Effector memory CD8-positive, alpha-beta T cell (primary cell): ENCODE data around the gene TMEM272.

Experiments
- ATAC-seq: fragments of 150-1000 bp; cut with Tn5 transposase; replicated peaks from 2 replicates; pipeline ENCODE4 v1.10.0; 2021; ENCODE audit warnings: mild to moderate bottlenecking, moderate library complexity
- DNase-seq, 3 experiments: peaks; one replicate each; pipeline ENCODE4 v3.0.0; 2021
- H3K27ac Mint-ChIP-seq, 2 donors: one replicate each; pipeline ENCODE4 v1.8.0; 2022; ENCODE audit warnings: mild to moderate bottlenecking in 2 of 2, mixed read lengths in 2 of 2, moderate library complexity in 2 of 2
- H3K27me3 Mint-ChIP-seq, 2 donors: one replicate each; pipeline ENCODE4 v1.8.0; 2022; ENCODE audit warnings: mixed read lengths in 2 of 2
- H3K36me3 Mint-ChIP-seq: one replicate; pipeline ENCODE4 v1.8.0; 2022; ENCODE audit warnings: mild to moderate bottlenecking, moderate library complexity, mixed read lengths; ENCODE audit not compliant: insufficient read depth
- H3K4me1 Mint-ChIP-seq, 2 donors: one replicate each; pipeline ENCODE4 v1.8.0; 2022; ENCODE audit warnings: low read depth in 2 of 2, mixed read lengths in 2 of 2
- H3K4me3 Mint-ChIP-seq, 2 donors: one replicate each; pipeline ENCODE4 v1.8.0; 2022; ENCODE audit warnings: mild to moderate bottlenecking in 2 of 2, mixed read lengths in 2 of 2, moderate library complexity in 2 of 2
- H3K9me3 Mint-ChIP-seq, 2 donors: one replicate each; pipeline ENCODE4 v1.8.0; 2022; ENCODE audit warnings: mixed read lengths in 2 of 2
- total RNA-seq, 9 experiments: gene quantifications; one replicate each; lab custom pipeline; 2026; lab: John Stamatoyannopoulos, UW

The TMEM272 gene, protein sequence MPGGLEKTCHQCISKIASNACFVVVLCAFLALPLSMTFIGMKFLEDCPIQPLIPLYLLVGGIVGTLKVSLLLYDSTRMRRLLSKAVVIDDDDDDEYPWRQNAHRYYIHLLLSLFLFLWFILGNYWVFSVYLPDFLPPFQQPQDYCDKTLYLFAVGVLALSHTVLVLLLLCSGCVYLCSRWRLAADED
- 0.34 to 2.2 (median 0.74) reads per million in 9 experiments for total RNA-seq

DNA sequence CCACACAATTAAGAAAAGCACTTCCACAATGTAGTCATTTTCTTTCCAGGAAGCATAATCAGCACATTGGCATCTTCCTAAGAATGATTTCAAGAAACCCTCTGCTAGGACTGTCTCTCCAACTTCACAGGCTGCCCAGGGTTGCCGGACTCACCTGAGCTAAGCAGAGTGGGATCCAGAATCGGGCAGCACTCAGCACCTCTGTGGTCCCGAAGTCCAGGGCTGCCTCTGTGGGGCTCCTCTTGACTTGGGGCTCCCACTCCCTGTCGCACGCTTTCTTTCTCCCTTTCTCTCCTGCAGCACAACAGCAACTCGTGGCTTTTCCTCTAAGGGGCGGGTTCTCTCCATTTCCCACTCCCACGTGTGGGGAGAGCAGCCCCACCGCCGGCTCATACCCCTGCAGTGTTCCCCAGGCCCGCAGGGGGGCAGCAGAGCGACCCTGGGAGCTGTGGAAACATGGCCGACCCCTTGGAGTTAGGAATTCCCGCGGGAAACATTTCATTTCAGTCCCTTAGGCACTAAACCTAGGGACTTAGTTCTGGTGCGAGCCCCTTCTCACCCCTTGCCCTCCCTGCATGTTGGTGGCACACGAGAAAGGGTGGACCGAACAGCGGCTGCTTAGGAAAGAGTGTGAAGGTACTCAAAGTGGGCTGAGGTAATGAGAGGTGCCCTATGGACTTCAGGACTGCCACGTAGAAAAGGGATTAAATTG, at the start of gene TMEM272:
Gene TMEM272, minus strand, starts transcription at position 316 of the 712 bp plus-strand sequence. CDS start 6,647 bp downstream, outside the sequence.
- ATAC-seq (peak; percentile 69), DNase-seq (peak; percentile 30 to 51 (median 33))
- H3K36me3 Mint-ChIP-seq = no peaks in the 10 kb centered on the region
- peaks cover 5% of the 10 kb centered on the region in 2 donors for H3K4me1 Mint-ChIP-seq
- peak within 1 kb of the TSS in 1 of 2 donors; percentile 38 for H3K27ac Mint-ChIP-seq
- H3K4me3 Mint-ChIP-seq = no peak within 1 kb of the TSS
- no peaks in the 10 kb centered on the region for H3K9me3 Mint-ChIP-seq
- H3K27me3 Mint-ChIP-seq = peaks cover 11 to 13% of the 10 kb centered on the region in 2 donors

- DNase-seq = no peak
- no peak overlapping the region for H3K27ac Mint-ChIP-seq
- H3K36me3 Mint-ChIP-seq = no peaks in the 10 kb centered on the region
- H3K9me3 Mint-ChIP-seq = no peaks in the 10 kb centered on the region
- no peak overlapping the region for H3K4me3 Mint-ChIP-seq
- ATAC-seq = no peak
- H3K27me3 Mint-ChIP-seq = peaks cover 20 to 58% of the 10 kb centered on the region in 2 donors
- H3K4me1 Mint-ChIP-seq = no peaks in the 10 kb centered on the region
Measured at GRCh38 chr13:51894239-51894638, 49.3 kb upstream of the TMEM272 start.

GRCh38 chr13:51892657-51893056, 47.7 kb upstream of the TMEM272 start:
- H3K27ac Mint-ChIP-seq = no peak overlapping the region
- H3K27me3 Mint-ChIP-seq = peaks cover 20 to 58% of the 10 kb centered on the region in 2 donors
- DNase-seq (no peak), ATAC-seq (no peak)
- H3K36me3 Mint-ChIP-seq = no peaks in the 10 kb centered on the region
- no peak overlapping the region for H3K4me3 Mint-ChIP-seq
- no peaks in the 10 kb centered on the region for H3K4me1 Mint-ChIP-seq
- no peaks in the 10 kb centered on the region for H3K9me3 Mint-ChIP-seq

- ATAC-seq (no peak), DNase-seq (no peak)
- Mint-ChIP-seq H3K4me3 (no peak overlapping the region), H3K4me1 (no peaks in the 10 kb centered on the region), H3K27ac (no peak overlapping the region), H3K9me3 (no peaks in the 10 kb centered on the region), H3K27me3 (peaks cover 0 to 40% of the 10 kb centered on the region in 2 donors), H3K36me3 (no peaks in the 10 kb centered on the region)
Measured at GRCh38 chr13:51887468-51887867, 42.5 kb upstream of the TMEM272 start.

DNA sequence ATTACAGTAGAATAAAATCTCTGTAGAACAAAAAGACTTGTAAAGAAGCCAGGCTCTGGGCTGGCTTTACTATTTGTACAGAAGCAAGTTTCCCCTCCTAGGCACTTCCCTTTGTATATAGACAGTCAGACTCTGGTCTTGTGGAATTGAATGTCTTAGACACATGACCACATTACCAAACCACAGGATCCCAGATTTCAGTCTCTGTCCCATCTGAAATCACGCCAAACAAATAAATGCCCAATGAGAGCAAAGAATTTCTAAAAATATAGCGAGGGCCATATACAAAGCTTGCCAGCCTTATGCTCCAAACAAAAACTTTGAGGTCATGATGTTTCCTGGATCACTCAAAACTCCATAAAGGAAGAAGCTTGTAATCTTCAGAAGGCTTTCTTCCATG, 40.7 kb upstream of the TMEM272 start:
- DNase-seq = no peak
- Mint-ChIP-seq H3K9me3 (no peaks in the 10 kb centered on the region), H3K4me1 (no peaks in the 10 kb centered on the region), H3K27ac (no peak overlapping the region), H3K36me3 (no peaks in the 10 kb centered on the region), H3K27me3 (peaks cover 0 to 23% of the 10 kb centered on the region in 2 donors), H3K4me3 (no peak overlapping the region)
- ATAC-seq = no peak

GRCh38 chr13:51883226-51883600, 38.2 kb upstream of the TMEM272 start:
- no peak for DNase-seq
- Mint-ChIP-seq H3K4me1 (no peaks in the 10 kb centered on the region), H3K27ac (no peak overlapping the region), H3K9me3 (no peaks in the 10 kb centered on the region), H3K4me3 (no peak overlapping the region), H3K36me3 (no peaks in the 10 kb centered on the region), H3K27me3 (peaks cover 0 to 16% of the 10 kb centered on the region in 2 donors)
- no peak for ATAC-seq

GRCh38 chr13:51882570-51883225, 37.7 kb upstream of the TMEM272 start:
- no peaks in the 10 kb centered on the region for H3K9me3 Mint-ChIP-seq
- H3K27me3 Mint-ChIP-seq = peaks cover 0 to 20% of the 10 kb centered on the region in 2 donors
- no peaks in the 10 kb centered on the region for H3K4me1 Mint-ChIP-seq
- H3K4me3 Mint-ChIP-seq = no peak overlapping the region
- no peak overlapping the region for H3K27ac Mint-ChIP-seq
- no peaks in the 10 kb centered on the region for H3K36me3 Mint-ChIP-seq
- ATAC-seq = no peak
- DNase-seq = no peak

DNA sequence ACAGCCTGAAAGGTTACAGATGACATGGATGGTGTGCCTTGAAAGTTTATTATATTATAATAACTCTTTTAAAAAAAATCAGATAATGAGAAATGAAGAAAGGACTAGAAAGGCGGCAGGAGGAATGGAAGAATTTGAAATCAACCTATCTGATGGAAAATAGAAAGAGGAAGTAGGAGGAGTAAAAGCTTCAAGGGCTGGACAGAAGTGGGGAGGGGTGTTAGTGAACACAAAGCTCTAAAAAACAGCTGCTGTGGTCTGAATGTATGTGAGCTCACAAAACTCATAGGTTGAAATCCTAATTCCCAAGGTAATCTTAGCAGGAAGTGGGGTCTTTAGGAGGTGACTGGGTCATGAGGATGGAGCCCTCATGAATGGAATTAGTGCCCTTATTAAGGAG, 36.3 kb upstream of the TMEM272 start:
- no peak for ATAC-seq
- Mint-ChIP-seq H3K4me1 (no peaks in the 10 kb centered on the region), H3K4me3 (no peak overlapping the region), H3K36me3 (no peaks in the 10 kb centered on the region), H3K27me3 (peaks cover 0 to 29% of the 10 kb centered on the region in 2 donors), H3K27ac (no peak overlapping the region), H3K9me3 (no peaks in the 10 kb centered on the region)
- no peak for DNase-seq

- no peaks in the 10 kb centered on the region for H3K4me1 Mint-ChIP-seq
- H3K27ac Mint-ChIP-seq = no peak overlapping the region
- ATAC-seq (no peak), DNase-seq (no peak)
- no peak overlapping the region for H3K4me3 Mint-ChIP-seq
- H3K9me3 Mint-ChIP-seq = no peaks in the 10 kb centered on the region
- H3K36me3 Mint-ChIP-seq = no peaks in the 10 kb centered on the region
- H3K27me3 Mint-ChIP-seq = peaks cover 0 to 23% of the 10 kb centered on the region in 2 donors
Measured at GRCh38 chr13:51879133-51879532, 34.2 kb upstream of the TMEM272 start.

DNA sequence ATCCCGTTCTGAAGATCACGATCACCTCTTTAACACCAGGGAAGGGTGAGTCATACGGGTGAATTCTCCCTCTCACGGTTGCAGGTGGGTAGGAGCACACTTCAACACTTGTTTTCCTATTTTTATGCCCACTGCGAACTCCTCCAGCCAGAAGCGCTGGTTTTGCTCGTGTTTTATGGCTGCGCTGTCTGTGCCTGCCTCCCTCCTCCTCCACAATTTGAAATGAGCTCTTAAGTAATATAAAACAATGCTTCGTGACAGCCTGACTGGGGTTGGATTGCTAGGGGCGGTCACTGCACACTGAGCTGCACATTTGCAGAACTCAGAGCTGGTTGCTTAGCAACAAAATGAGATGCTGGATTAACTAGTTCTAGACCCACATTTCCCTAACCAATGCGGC, 29.7 kb upstream of the TMEM272 start:
- ATAC-seq (no peak), DNase-seq (no peak)
- H3K4me1 Mint-ChIP-seq = no peaks in the 10 kb centered on the region
- no peaks in the 10 kb centered on the region for H3K9me3 Mint-ChIP-seq
- no peak overlapping the region for H3K27ac Mint-ChIP-seq
- H3K36me3 Mint-ChIP-seq = no peaks in the 10 kb centered on the region
- H3K4me3 Mint-ChIP-seq = no peak overlapping the region
- peaks cover 0 to 25% of the 10 kb centered on the region in 2 donors for H3K27me3 Mint-ChIP-seq

DNA sequence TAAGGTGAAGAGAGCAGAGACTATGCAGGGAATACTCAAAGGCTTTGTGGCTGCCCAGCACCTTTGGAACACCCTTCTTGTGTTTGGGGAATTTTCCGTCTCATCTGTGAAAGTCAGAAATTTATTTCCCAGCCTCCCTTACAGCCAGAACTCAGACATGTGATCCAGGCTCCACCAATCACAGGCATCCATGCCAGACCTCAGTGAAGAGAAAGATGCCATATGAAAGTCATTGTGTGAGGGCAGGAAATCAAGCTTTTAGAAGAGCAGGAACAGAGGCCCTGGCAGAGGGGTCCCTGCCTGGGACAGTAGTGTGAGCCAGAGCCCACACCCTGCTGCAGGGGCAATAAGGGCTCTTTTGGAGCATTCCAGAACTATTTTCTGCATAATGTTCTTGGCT, 28.9 kb upstream of the TMEM272 start:
- DNase-seq (no peak), ATAC-seq (no peak)
- no peak overlapping the region for H3K27ac Mint-ChIP-seq
- peaks cover 5 to 33% of the 10 kb centered on the region in 2 donors for H3K27me3 Mint-ChIP-seq
- H3K9me3 Mint-ChIP-seq = no peaks in the 10 kb centered on the region
- H3K4me3 Mint-ChIP-seq = no peak overlapping the region
- no peaks in the 10 kb centered on the region for H3K36me3 Mint-ChIP-seq
- H3K4me1 Mint-ChIP-seq = no peaks in the 10 kb centered on the region

DNA sequence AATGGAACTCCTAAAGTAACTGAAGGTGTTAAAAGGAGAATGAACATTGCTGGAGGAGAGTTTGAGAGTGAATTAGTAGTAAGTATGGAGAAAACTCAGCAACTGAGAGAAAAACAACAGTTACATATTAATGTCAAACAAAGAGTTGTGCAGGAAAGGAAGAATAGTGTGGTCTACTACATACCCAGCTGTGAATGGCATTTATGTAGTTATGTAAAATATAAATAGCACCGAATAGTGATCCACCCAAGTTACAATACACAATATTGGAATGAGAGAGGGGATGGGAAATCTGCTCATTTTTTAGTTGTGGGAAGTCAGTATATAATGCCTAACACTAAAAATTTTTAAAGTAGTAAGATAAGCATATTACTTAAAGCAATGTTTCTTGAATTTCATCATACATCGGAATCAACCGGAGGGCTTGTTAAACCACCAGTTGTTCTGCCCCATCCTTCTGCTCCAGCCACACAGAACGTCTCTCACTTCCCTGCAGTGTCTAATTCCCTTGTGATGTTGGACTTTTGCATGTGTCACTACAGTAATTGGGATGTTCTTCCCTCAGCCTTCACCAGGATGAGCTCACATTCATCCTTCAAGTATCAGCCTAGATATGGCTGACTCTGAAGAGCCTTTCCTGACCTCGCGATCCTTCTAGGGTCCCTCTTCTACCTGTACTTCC, 28.3 kb upstream of the TMEM272 start:
- H3K4me3 Mint-ChIP-seq = no peak overlapping the region
- no peak overlapping the region for H3K27ac Mint-ChIP-seq
- no peak for ATAC-seq

DNA sequence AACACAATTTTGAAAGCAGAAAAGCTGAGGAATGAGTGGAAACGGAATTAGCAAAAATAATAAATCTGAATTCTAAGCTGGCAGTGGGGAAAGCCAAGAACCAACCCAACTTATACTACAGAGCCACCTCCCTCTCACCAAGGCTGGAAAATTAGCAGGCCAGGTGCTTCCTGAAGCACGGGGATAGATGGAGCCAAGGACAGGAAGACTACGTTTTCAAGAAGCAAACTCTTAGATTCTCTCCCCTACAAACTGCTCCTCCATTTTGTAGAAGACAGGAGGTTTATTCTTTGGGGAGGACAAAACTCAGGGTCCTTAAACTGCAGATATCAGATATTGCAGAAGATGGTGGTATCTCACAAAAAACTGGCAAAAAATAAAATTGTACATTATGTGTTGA, 25.6 kb upstream of the TMEM272 start:
- DNase-seq (no peak), ATAC-seq (no peak)
- peaks cover 6 to 24% of the 10 kb centered on the region in 2 donors for H3K27me3 Mint-ChIP-seq
- no peaks in the 10 kb centered on the region for H3K36me3 Mint-ChIP-seq
- H3K27ac Mint-ChIP-seq = no peak overlapping the region
- H3K4me1 Mint-ChIP-seq = no peaks in the 10 kb centered on the region
- no peak overlapping the region for H3K4me3 Mint-ChIP-seq
- no peaks in the 10 kb centered on the region for H3K9me3 Mint-ChIP-seq

More for the DNA sequence above, 28.3 kb upstream of the TMEM272 start:
- Mint-ChIP-seq H3K4me1 (no peaks in the 10 kb centered on the region), H3K36me3 (no peaks in the 10 kb centered on the region), H3K9me3 (no peaks in the 10 kb centered on the region), H3K27me3 (peaks cover 6 to 33% of the 10 kb centered on the region in 2 donors)
- DNase-seq = no peak
